ENCODE measurements around the gene MBTD1. TPM values are rescaled to one million over a fixed set of nuclear protein-coding genes. Genes with fewer than 3 reads are reported as not detected.

MBTD1 gene
- total and polyA plus RNA-seq, 2 experiments from 2014 or later = 3.2 to 24.2 TPM

GRCh38 chr17:51164911-51165679, 94.8 kb downstream of the MBTD1 start:
- Histone ChIP-seq H3K9me3 (ENCODE audit: low read depth) (no peaks in the 10 kb centered on the region), H2AFZ (peak overlapping the region; percentile 99), H3K27ac (peak overlapping the region; percentile 97), H3K4me2 (peak overlapping the region; percentile 98), H3K36me3 (replicated peaks; ENCODE audit: insufficient read depth, low read depth) (no peaks in the 10 kb centered on the region), H3K79me2 (peaks cover 11% of the 10 kb centered on the region), H3K4me1 (ENCODE audit: insufficient read depth) (peaks cover 8% of the 10 kb centered on the region), H3K27me3 (no peaks in the 10 kb centered on the region), H3K9me2 (replicated peaks; ENCODE audit: insufficient read depth) (no peaks in the 10 kb centered on the region), H3K4me3 (peak overlapping the region; percentile 85), H4K20me1 (ENCODE audit: insufficient read depth, poor library complexity, severe bottlenecking) (no peaks in the 10 kb centered on the region)
- WGBS (ENCODE audit: low lambda C conversion rate, missing lambda C conversion rate) = 59% methylated on average over 16 of the region's 16 CpGs
- TF ChIP-seq CTCF (IDR thresholded peaks at IDR 0.05; ENCODE audit: poor library complexity) = no peak
- TF ChIP-seq EZH2 (IDR thresholded peaks at IDR 0.05; ENCODE audit: borderline replicate concordance) = no peak
- peak; percentile 25 for DNase-seq (ENCODE audit: low spot score)

- Histone ChIP-seq H3K4me3 (no peak overlapping the region), H3K9me2 (replicated peaks; ENCODE audit: insufficient read depth) (no peaks in the 10 kb centered on the region), H4K20me1 (ENCODE audit: insufficient read depth, poor library complexity, severe bottlenecking) (no peaks in the 10 kb centered on the region), H3K4me1 (ENCODE audit: insufficient read depth) (no peaks in the 10 kb centered on the region), H3K27me3 (no peaks in the 10 kb centered on the region), H2AFZ (no peak overlapping the region), H3K4me2 (no peak overlapping the region), H3K27ac (no peak overlapping the region), H3K36me3 (replicated peaks; ENCODE audit: insufficient read depth, low read depth) (no peaks in the 10 kb centered on the region), H3K9me3 (ENCODE audit: low read depth) (no peaks in the 10 kb centered on the region), H3K79me2 (peaks cover 18% of the 10 kb centered on the region)
- no peak for DNase-seq (ENCODE audit: low spot score)
- WGBS (ENCODE audit: low lambda C conversion rate, missing lambda C conversion rate) = 94% methylated on average over 3 of the region's 3 CpGs
- TF ChIP-seq CTCF (IDR thresholded peaks at IDR 0.05; ENCODE audit: poor library complexity) = no peak
- no peak for TF ChIP-seq EZH2 (IDR thresholded peaks at IDR 0.05; ENCODE audit: borderline replicate concordance)
- no peak for TF ChIP-seq EZH2phosphoT487 (IDR thresholded peaks at IDR 0.05; ENCODE audit: low read depth, severe bottlenecking, unreplicated experiment)
These were observed 98.3 kb downstream of the MBTD1 start for GRCh38 chr17:51161541-51161940.

GRCh38 chr17:51159604-51160003, 100.2 kb downstream of the MBTD1 start:
- Histone ChIP-seq H3K27ac (no peak overlapping the region), H3K4me3 (no peak overlapping the region), H3K4me1 (ENCODE audit: insufficient read depth) (peaks cover 6% of the 10 kb centered on the region), H3K36me3 (replicated peaks; ENCODE audit: insufficient read depth, low read depth) (no peaks in the 10 kb centered on the region), H2AFZ (no peak overlapping the region), H3K79me2 (peaks cover 37% of the 10 kb centered on the region), H3K9me3 (ENCODE audit: low read depth) (no peaks in the 10 kb centered on the region), H3K9me2 (replicated peaks; ENCODE audit: insufficient read depth) (no peaks in the 10 kb centered on the region), H4K20me1 (ENCODE audit: insufficient read depth, poor library complexity, severe bottlenecking) (no peaks in the 10 kb centered on the region), H3K27me3 (no peaks in the 10 kb centered on the region), H3K4me2 (no peak overlapping the region)
- DNase-seq (ENCODE audit: low spot score) = no peak
- TF ChIP-seq CTCF (IDR thresholded peaks at IDR 0.05; ENCODE audit: poor library complexity) (no peak), EZH2 (IDR thresholded peaks at IDR 0.05; ENCODE audit: borderline replicate concordance) (no peak), EZH2phosphoT487 (IDR thresholded peaks at IDR 0.05; ENCODE audit: low read depth, severe bottlenecking, unreplicated experiment) (no peak)
- 98% methylated on average over 3 of the region's 3 CpGs for WGBS (ENCODE audit: low lambda C conversion rate, missing lambda C conversion rate)

Measured in hepatocyte (in vitro differentiated cells).